HL-60 (cell line): ENCODE data around the gene TLE2.

Experiments used
- DNase-seq, 2 experiments: peaks; one replicate each; pipeline ENCODE4 v3.0.0-alpha.2; 2010 to 2020; ENCODE audit warnings: low read depth in 1 of 2, low spot score in 1 of 2
- H3K27ac ChIP-seq: fragments of 250-450 bp; sonication (Bioruptor Pico); replicated peaks from 2 replicates; pipeline ENCODE4 v1.5.1; 2020; ENCODE audit warnings: mild to moderate bottlenecking, moderate library complexity
- H3K27me3 ChIP-seq: fragments of 250-450 bp; sonication (Bioruptor Pico); 2 replicates; pipeline ENCODE4 v1.5.1; 2021; ENCODE audit warnings: mild to moderate bottlenecking, moderate library complexity; ENCODE audit not compliant: insufficient read depth, poor library complexity, severe bottlenecking
- H3K4me3 ChIP-seq: replicated peaks from 2 replicates; pipeline ENCODE4 v1.5.1; 2011; ENCODE audit warnings: mild to moderate bottlenecking, control low read depth, low read length; ENCODE audit not compliant: insufficient read depth
- GABPA ChIP-seq: IDR thresholded peaks from 2 replicates; pipeline ENCODE4 v1.6.1; 2012; ENCODE audit warnings: low read depth
- POLR2AphosphoS5 ChIP-seq: IDR thresholded peaks from 2 replicates; pipeline ENCODE4 v1.6.1; 2012; ENCODE audit warnings: low read depth
- SPI1 ChIP-seq: IDR thresholded peaks from 2 replicates; pipeline ENCODE4 v1.6.1; 2012; ENCODE audit warnings: low read depth, mild to moderate bottlenecking, borderline replicate concordance
- TF ChIP-seq, protein P1 (sequence below): IDR thresholded peaks from one replicate; pipeline ENCODE4 v1.5.1; 2011; ENCODE audit warnings: low read length, control low read depth, inconsistent platforms; ENCODE audit not compliant: insufficient read depth
- TF ChIP-seq, protein P2 (sequence below): IDR thresholded peaks from 2 replicates; pipeline ENCODE4 v1.6.1; 2012; ENCODE audit warnings: low read depth; ENCODE audit not compliant: insufficient replicate concordance

Gene TLE2

GRCh38 chr19:2998642-2999041 is 30.4 kb downstream of the TLE2 start:
- no peak overlapping the region for H3K27ac ChIP-seq
- no peaks in the 10 kb centered on the region for H3K27me3 ChIP-seq
- TF ChIP-seq, protein P1, sequence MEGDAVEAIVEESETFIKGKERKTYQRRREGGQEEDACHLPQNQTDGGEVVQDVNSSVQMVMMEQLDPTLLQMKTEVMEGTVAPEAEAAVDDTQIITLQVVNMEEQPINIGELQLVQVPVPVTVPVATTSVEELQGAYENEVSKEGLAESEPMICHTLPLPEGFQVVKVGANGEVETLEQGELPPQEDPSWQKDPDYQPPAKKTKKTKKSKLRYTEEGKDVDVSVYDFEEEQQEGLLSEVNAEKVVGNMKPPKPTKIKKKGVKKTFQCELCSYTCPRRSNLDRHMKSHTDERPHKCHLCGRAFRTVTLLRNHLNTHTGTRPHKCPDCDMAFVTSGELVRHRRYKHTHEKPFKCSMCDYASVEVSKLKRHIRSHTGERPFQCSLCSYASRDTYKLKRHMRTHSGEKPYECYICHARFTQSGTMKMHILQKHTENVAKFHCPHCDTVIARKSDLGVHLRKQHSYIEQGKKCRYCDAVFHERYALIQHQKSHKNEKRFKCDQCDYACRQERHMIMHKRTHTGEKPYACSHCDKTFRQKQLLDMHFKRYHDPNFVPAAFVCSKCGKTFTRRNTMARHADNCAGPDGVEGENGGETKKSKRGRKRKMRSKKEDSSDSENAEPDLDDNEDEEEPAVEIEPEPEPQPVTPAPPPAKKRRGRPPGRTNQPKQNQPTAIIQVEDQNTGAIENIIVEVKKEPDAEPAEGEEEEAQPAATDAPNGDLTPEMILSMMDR = no peak
- TF ChIP-seq GABPA = no peak
- TF ChIP-seq, protein P2, sequence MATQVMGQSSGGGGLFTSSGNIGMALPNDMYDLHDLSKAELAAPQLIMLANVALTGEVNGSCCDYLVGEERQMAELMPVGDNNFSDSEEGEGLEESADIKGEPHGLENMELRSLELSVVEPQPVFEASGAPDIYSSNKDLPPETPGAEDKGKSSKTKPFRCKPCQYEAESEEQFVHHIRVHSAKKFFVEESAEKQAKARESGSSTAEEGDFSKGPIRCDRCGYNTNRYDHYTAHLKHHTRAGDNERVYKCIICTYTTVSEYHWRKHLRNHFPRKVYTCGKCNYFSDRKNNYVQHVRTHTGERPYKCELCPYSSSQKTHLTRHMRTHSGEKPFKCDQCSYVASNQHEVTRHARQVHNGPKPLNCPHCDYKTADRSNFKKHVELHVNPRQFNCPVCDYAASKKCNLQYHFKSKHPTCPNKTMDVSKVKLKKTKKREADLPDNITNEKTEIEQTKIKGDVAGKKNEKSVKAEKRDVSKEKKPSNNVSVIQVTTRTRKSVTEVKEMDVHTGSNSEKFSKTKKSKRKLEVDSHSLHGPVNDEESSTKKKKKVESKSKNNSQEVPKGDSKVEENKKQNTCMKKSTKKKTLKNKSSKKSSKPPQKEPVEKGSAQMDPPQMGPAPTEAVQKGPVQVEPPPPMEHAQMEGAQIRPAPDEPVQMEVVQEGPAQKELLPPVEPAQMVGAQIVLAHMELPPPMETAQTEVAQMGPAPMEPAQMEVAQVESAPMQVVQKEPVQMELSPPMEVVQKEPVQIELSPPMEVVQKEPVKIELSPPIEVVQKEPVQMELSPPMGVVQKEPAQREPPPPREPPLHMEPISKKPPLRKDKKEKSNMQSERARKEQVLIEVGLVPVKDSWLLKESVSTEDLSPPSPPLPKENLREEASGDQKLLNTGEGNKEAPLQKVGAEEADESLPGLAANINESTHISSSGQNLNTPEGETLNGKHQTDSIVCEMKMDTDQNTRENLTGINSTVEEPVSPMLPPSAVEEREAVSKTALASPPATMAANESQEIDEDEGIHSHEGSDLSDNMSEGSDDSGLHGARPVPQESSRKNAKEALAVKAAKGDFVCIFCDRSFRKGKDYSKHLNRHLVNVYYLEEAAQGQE = no peak
- no peak for TF ChIP-seq POLR2AphosphoS5
- no peak overlapping the region for H3K4me3 ChIP-seq
- DNase-seq = no peak

DNA sequence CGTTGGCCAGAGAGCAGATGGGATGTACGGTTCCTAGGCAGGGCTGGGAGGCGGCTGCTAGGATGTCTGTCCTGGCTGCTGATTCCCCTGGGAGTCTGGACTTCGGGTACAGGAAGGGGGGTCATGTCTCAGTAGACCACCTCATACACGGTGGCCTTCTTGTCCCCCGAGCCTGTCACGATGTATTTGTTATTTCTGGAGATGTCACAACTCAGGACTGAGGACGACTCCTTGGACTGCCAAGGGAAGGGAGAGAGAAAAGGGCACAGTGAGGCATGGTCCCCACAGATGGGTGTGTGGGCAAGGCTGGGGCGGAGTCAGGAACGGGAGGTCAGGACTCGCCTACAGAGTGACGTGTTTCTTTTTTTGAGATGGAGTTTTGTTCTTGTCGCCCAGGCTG is 31.4 kb downstream of the TLE2 start:
- H3K27me3 ChIP-seq = peaks cover 3% of the 10 kb centered on the region
- DNase-seq = no peak
- no peak overlapping the region for H3K27ac ChIP-seq
- TF ChIP-seq SPI1 (no peak), POLR2AphosphoS5 (no peak), GABPA (no peak)
- TF ChIP-seq, protein P2 = no peak
- TF ChIP-seq, protein P1 = no peak
- no peak overlapping the region for H3K4me3 ChIP-seq

- DNase-seq = no peak
- H3K27me3 ChIP-seq = peaks cover 3% of the 10 kb centered on the region
- TF ChIP-seq, protein P2 = no peak
- TF ChIP-seq GABPA = no peak
- TF ChIP-seq, protein P1 = no peak
- TF ChIP-seq POLR2AphosphoS5 = no peak
- no peak for TF ChIP-seq SPI1
- no peak overlapping the region for H3K27ac ChIP-seq
- H3K4me3 ChIP-seq = no peak overlapping the region
Observed at GRCh38 chr19:2994588-2995131, 34.4 kb downstream of the TLE2 start.
